ENCODE results near the gene ARHGEF25. TPM values are rescaled to one million over a fixed set of nuclear protein-coding genes. Genes with fewer than 3 reads are reported as not detected.

ARHGEF25 gene
- total RNA-seq, 4 donors from 2014 or later = 1.9 to 3.3 (median 2.4) TPM

DNA sequence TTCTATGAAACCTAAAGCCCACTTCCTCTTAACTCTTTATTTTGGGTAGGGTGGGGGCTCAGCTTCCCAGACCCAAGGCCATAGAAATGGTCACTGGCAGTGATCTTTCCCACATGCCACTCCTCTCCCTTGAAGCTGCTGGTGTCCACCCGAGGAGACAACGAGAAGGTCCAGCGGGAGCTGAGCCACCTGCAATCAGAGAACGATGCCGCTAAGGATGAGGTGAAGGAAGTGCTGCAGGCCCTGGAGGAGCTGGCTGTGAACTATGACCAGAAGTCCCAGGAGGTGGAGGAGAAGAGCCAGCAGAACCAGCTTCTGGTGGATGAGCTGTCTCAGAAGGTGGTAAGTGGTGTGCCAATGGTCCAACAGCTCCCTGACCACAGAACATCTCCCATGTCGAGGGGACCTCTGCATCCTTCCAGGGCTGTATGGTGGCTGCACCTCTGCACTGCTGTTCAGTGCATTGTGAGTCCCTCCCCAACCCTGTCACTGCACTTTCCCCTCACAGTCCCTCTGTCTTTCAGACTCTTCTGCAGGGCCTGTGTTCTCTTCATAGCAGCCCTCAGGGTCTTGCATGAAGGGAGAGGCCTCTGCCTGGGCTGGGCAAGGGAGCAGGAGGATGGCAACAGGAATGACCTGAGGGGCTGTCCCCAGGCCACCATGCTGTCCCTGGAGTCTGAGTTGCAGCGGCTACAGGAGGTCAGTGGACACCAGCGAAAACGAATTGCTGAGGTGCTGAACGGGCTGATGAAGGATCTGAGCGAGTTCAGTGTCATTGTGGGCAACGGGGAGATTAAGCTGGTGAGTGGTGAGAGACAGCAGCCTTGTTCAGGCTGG lies 39.1 kb upstream of the ARHGEF25 start:
- DNase-seq = no peak
- H3K36me3 ChIP-seq = no peaks in the 10 kb centered on the region
- no peak for ATAC-seq
- peaks cover 0 to 3% (median 3%) of the 10 kb centered on the region in 3 donors for H3K27me3 ChIP-seq
- no peak overlapping the region for H3K27ac ChIP-seq
- in situ Hi-C loops (cut with MboI; ENCODE audit: low sequenced_read_pairs in 4 of 4) = loop anchor here in 1 of 4 donors (10.0 kb wide), 1 partner anchor 53 kb away; no protein-coding TSS in a partner anchor
- TF ChIP-seq POLR2A (IDR thresholded peaks at IDR 0.05) = no peak
- TF ChIP-seq, protein P1, sequence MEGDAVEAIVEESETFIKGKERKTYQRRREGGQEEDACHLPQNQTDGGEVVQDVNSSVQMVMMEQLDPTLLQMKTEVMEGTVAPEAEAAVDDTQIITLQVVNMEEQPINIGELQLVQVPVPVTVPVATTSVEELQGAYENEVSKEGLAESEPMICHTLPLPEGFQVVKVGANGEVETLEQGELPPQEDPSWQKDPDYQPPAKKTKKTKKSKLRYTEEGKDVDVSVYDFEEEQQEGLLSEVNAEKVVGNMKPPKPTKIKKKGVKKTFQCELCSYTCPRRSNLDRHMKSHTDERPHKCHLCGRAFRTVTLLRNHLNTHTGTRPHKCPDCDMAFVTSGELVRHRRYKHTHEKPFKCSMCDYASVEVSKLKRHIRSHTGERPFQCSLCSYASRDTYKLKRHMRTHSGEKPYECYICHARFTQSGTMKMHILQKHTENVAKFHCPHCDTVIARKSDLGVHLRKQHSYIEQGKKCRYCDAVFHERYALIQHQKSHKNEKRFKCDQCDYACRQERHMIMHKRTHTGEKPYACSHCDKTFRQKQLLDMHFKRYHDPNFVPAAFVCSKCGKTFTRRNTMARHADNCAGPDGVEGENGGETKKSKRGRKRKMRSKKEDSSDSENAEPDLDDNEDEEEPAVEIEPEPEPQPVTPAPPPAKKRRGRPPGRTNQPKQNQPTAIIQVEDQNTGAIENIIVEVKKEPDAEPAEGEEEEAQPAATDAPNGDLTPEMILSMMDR (IDR thresholded peaks at IDR 0.05 in 4 of 5, conservative IDR thresholded peaks at IDR 0.05 in 1 of 5) = no peak
- intact Hi-C loops (cut with DNase I; ENCODE audit: low total_unique reads) = no loop called here
- H3K4me3 ChIP-seq = no peak overlapping the region
- H3K9me3 ChIP-seq = no peaks in the 10 kb centered on the region
- no peaks in the 10 kb centered on the region for H3K4me1 ChIP-seq

DNA sequence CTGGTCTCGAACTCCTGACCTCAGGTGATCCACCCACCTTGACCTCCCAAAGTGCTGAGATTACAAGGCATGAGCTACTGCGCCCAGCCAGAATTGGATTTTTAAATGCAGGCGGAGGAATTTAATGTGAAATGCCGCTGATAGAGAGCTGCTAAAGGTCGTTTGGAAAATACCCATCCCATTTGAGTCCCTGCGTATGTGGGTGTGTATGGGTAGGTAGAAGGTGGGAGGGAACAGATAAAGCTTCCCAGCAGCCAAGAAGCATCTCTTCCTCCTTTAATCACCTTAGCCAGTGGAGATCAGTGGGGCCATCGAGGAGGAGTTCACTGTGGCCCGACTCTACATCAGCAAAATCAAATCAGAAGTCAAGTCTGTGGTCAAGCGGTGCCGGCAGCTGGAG lies 36.4 kb upstream of the ARHGEF25 start:
- TF ChIP-seq, protein P1 (IDR thresholded peaks at IDR 0.05 in 4 of 5, conservative IDR thresholded peaks at IDR 0.05 in 1 of 5) = no peak
- TF ChIP-seq POLR2A (IDR thresholded peaks at IDR 0.05) = no peak
- no peak for ATAC-seq
- in situ Hi-C loops (cut with MboI; ENCODE audit: low sequenced_read_pairs in 4 of 4) (loop anchor here in 1 of 4 donors (10.0 kb wide), 1 partner anchor 50 kb away; no protein-coding TSS in a partner anchor), intact Hi-C loops (cut with DNase I; ENCODE audit: low total_unique reads) (no loop called here)
- DNase-seq = no peak
- Histone ChIP-seq H3K9me3 (no peaks in the 10 kb centered on the region), H3K27ac (no peak overlapping the region), H3K4me1 (no peaks in the 10 kb centered on the region), H3K4me3 (no peak overlapping the region), H3K36me3 (no peaks in the 10 kb centered on the region), H3K27me3 (no peaks in the 10 kb centered on the region)

DNA sequence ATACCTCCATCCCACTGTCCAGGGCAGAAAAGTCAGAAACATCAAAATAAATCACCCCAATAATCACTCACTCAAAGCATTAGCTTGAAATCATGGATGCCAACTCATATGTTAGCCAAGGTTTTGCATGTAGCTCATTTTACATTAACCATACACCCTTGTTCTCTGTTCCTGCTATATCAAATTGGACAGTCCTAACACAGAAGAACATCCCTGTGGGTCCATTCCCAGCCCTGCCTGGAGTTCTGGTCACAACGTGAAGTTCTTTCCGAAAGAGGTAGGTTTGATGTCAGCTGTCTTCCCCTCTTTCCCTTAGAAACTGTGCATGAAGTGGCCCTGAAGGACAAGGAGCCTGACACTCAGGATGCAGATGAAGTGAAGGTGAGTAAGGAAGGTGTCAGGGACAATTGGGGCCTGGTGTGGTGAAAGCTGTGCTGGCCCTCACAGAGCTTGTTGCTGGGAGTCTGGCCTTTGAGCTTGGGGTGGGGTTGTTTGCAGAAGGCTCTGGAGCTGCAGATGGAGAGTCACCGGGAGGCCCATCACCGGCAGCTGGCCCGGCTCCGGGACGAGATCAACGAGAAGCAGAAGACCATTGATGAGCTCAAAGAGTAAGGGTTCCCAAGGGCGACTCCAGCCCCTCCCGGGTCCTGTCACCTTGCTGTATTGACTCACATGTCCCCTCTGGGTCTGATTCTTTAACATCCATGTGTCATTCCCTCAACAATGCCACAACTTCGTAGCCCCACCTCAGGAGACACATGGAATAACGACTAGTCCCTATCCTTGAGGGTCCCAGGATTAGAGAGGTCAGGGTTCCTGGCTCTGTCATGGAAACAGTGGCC lies 35.2 kb upstream of the ARHGEF25 start:
- DNase-seq (no peak), ATAC-seq (no peak)
- Histone ChIP-seq H3K9me3 (no peaks in the 10 kb centered on the region), H3K36me3 (no peaks in the 10 kb centered on the region), H3K4me3 (no peak overlapping the region), H3K27me3 (no peaks in the 10 kb centered on the region), H3K27ac (no peak overlapping the region), H3K4me1 (no peaks in the 10 kb centered on the region)
- intact Hi-C loops (cut with DNase I; ENCODE audit: low total_unique reads) (no loop called here), in situ Hi-C loops (cut with MboI; ENCODE audit: low sequenced_read_pairs in 4 of 4) (loop anchor here in 1 of 4 donors (10.0 kb wide), 1 partner anchor 49 kb away; no protein-coding TSS in a partner anchor)
- TF ChIP-seq POLR2A (IDR thresholded peaks at IDR 0.05) = no peak
- TF ChIP-seq, protein P1 (IDR thresholded peaks at IDR 0.05 in 4 of 5, conservative IDR thresholded peaks at IDR 0.05 in 1 of 5) = no peak

GRCh38 chr12:57576613-57577160 lies 34.5 kb upstream of the ARHGEF25 start:
- DNase-seq = no peak

More at GRCh38 chr12:57576613-57577160, 34.5 kb upstream of the ARHGEF25 start:
- no peaks in the 10 kb centered on the region for H3K9me3 ChIP-seq
- in situ Hi-C loops (cut with MboI; ENCODE audit: low sequenced_read_pairs in 4 of 4) (loop anchor here in 1 of 4 donors (10.0 kb wide), 1 partner anchor 48 kb away; no protein-coding TSS in a partner anchor), intact Hi-C loops (cut with DNase I; ENCODE audit: low total_unique reads) (no loop called here)
- no peak for TF ChIP-seq POLR2A (IDR thresholded peaks at IDR 0.05)
- TF ChIP-seq, protein P1 (IDR thresholded peaks at IDR 0.05 in 4 of 5, conservative IDR thresholded peaks at IDR 0.05 in 1 of 5) = no peak
- H3K4me3 ChIP-seq = no peak overlapping the region
- H3K27me3 ChIP-seq = no peaks in the 10 kb centered on the region
- no peak overlapping the region for H3K27ac ChIP-seq
- no peaks in the 10 kb centered on the region for H3K4me1 ChIP-seq
- no peak for ATAC-seq
- H3K36me3 ChIP-seq = no peaks in the 10 kb centered on the region
